SU-DHL-6 (cell line): ENCODE results near the gene VSTM2B.

Experiments used
- H2AFZ ChIP-seq: fragments of 200-600 bp; sonication (generic); 2 replicates; pipeline ENCODE4 v1.6.1; 2014; ENCODE audit warnings: low read depth, mild to moderate bottlenecking, moderate library complexity, mixed read lengths, antibody characterized with exemption, low read length; ENCODE audit not compliant: severe bottlenecking
- H3F3A ChIP-seq: fragments of 200-600 bp; shearing (Covaris generic); 2 replicates; pipeline ENCODE4 v1.6.0; 2016; ENCODE audit warnings: antibody characterized with exemption, mild to moderate bottlenecking; ENCODE audit not compliant: insufficient read depth
- H3K27ac ChIP-seq: fragments of 200-600 bp; sonication (generic); 2 replicates; pipeline ENCODE4 v1.5.1; 2016; ENCODE audit warnings: low read depth, mild to moderate bottlenecking, low read length, moderate library complexity, mixed read lengths
- H3K27me3 ChIP-seq: fragments of 200-600 bp; sonication (generic), shearing (Covaris generic); 2 replicates; pipeline ENCODE4 v1.6.0; 2014; ENCODE audit warnings: mild to moderate bottlenecking, low read length
- H3K36me3 ChIP-seq: fragments of 200-600 bp; sonication (generic); 2 replicates; pipeline ENCODE4 v1.6.1; 2014; ENCODE audit warnings: mild to moderate bottlenecking, low read length, mixed read lengths
- H3K4me2 ChIP-seq: fragments of 300-600, 200-600 bp; shearing (Covaris generic), sonication (generic); 2 replicates; pipeline ENCODE4 v1.6.0; 2014; ENCODE audit warnings: low read length, low read depth, mild to moderate bottlenecking; ENCODE audit not compliant: poor library complexity, severe bottlenecking
- H3K4me3 ChIP-seq: fragments of 200-600 bp; sonication (generic); 2 replicates; pipeline ENCODE4 v1.5.1; 2014; ENCODE audit warnings: antibody characterized with exemption, low read length, mild to moderate bottlenecking, mixed read lengths; ENCODE audit not compliant: insufficient read depth, poor library complexity, severe bottlenecking
- H3K79me2 ChIP-seq: fragments of 200-600 bp; sonication (generic); 2 replicates; pipeline ENCODE4 v1.6.1; 2014; ENCODE audit warnings: mild to moderate bottlenecking, low read length, moderate library complexity; ENCODE audit not compliant: insufficient read depth
- H3K9ac ChIP-seq: fragments of 200-600 bp; sonication (generic); 2 replicates; pipeline ENCODE4 v1.7.0; 2014; ENCODE audit warnings: mild to moderate bottlenecking, low read length
- H3K9me2 ChIP-seq: fragments of 200-600 bp; sonication (generic); replicated peaks from 2 replicates; pipeline ENCODE4 v1.6.1; 2014; ENCODE audit warnings: low read length; ENCODE audit not compliant: insufficient read depth
- H3K9me3 ChIP-seq: fragments of 200-600 bp; sonication (generic); 2 replicates; pipeline ENCODE4 v1.6.1; 2014; ENCODE audit warnings: low read length, mixed read lengths; ENCODE audit not compliant: insufficient read depth
- H4K20me1 ChIP-seq: fragments of 200-600 bp; sonication (generic); 2 replicates; pipeline ENCODE4 v1.6.1; 2014; ENCODE audit warnings: low read depth, mild to moderate bottlenecking, antibody characterized with exemption, low read length, moderate library complexity, mixed read lengths
- EZH2phosphoT487 ChIP-seq: fragments of 200-600 bp; sonication (generic), shearing (Covaris generic); conservative IDR thresholded peaks from 2 replicates; pipeline ENCODE4 v1.6.1; 2018; ENCODE audit warnings: mild to moderate bottlenecking, antibody characterized with exemption, low read length, moderate library complexity, mixed read lengths
- TF ChIP-seq, protein P1 (sequence below): fragments of 200-600 bp; sonication (generic); IDR thresholded peaks from one replicate; pipeline ENCODE4 v1.5.1; 2017; ENCODE audit warnings: antibody characterized with exemption, mild to moderate bottlenecking, low read length, moderate library complexity; ENCODE audit not compliant: insufficient read depth, poor library complexity, severe bottlenecking

The VSTM2B gene

DNA sequence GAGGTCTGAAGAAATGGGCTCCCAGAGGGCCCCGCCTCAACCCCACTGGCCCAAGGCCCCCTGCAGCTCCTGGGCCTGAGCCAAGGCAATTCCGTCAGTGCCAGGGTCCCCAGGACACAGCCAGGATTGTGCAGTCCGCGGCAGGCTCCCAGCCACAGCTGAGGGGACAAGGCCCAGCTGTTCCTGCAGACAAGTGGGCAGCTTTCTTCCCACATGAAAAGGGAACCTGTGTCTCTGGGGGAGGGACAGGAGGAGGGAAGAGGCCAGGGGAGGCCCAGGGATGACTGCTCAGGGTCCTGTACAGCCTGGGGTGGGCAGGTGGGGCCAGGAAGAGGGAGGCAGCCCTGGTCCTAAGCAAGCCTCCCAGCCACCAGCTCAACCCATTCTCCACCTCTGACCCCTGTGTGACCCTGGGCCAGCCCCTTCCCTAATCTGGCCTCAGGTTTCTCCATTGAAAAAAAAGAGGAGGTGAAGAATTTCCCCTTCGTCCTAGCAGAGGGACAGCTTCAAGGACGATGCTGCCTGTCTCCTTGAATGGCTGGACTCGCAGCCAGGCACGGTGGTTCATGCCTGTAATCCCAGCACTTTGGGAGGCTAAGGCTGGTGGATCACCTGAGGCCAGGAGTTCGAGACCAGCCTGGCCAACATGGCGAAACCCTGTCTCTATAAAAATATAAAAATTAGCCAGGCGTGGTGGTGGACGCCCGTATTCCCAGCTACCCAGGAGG is 20.5 kb upstream of the VSTM2B start:
- H3K27me3 ChIP-seq: no peaks in the 10 kb centered on the region
- no peak overlapping the region for H2AFZ ChIP-seq
- no peaks in the 10 kb centered on the region for H3K9me3 ChIP-seq
- no peak overlapping the region for H3K27ac ChIP-seq
- no peaks in the 10 kb centered on the region for H3K79me2 ChIP-seq
- no peaks in the 10 kb centered on the region for H3K9me2 ChIP-seq
- H3K9ac ChIP-seq: no peak overlapping the region
- no peaks in the 10 kb centered on the region for H4K20me1 ChIP-seq
- no peak for TF ChIP-seq EZH2phosphoT487
- TF ChIP-seq, protein P1, sequence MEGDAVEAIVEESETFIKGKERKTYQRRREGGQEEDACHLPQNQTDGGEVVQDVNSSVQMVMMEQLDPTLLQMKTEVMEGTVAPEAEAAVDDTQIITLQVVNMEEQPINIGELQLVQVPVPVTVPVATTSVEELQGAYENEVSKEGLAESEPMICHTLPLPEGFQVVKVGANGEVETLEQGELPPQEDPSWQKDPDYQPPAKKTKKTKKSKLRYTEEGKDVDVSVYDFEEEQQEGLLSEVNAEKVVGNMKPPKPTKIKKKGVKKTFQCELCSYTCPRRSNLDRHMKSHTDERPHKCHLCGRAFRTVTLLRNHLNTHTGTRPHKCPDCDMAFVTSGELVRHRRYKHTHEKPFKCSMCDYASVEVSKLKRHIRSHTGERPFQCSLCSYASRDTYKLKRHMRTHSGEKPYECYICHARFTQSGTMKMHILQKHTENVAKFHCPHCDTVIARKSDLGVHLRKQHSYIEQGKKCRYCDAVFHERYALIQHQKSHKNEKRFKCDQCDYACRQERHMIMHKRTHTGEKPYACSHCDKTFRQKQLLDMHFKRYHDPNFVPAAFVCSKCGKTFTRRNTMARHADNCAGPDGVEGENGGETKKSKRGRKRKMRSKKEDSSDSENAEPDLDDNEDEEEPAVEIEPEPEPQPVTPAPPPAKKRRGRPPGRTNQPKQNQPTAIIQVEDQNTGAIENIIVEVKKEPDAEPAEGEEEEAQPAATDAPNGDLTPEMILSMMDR: no peak
- no peak overlapping the region for H3K4me3 ChIP-seq
- H3F3A ChIP-seq: no peaks in the 10 kb centered on the region
- no peak overlapping the region for H3K4me2 ChIP-seq
- no peaks in the 10 kb centered on the region for H3K36me3 ChIP-seq

DNA sequence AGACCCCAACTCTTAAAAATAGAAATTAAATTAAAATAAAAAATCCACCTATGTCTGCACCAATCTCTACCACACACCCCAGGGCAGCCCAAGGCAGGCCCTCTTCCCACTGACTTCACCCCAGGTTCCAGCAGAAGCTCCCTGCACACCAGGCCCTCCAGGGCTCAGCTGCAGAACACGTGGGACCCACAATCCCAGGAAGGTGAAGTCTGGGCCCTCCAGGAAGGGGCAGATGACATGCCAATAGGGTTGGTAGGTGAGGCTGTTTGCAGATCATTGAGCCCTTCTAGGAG is 19.2 kb upstream of the VSTM2B start:
- no peaks in the 10 kb centered on the region for H3K9me2 ChIP-seq
- no peak overlapping the region for H3K9ac ChIP-seq
- H3K4me2 ChIP-seq: no peak overlapping the region
- no peak overlapping the region for H3K4me3 ChIP-seq
- H3K27me3 ChIP-seq: no peaks in the 10 kb centered on the region
- H3K9me3 ChIP-seq: no peaks in the 10 kb centered on the region
- no peaks in the 10 kb centered on the region for H3F3A ChIP-seq
- no peaks in the 10 kb centered on the region for H4K20me1 ChIP-seq
- no peak overlapping the region for H3K27ac ChIP-seq
- H3K36me3 ChIP-seq: no peaks in the 10 kb centered on the region
- no peak for TF ChIP-seq EZH2phosphoT487
- TF ChIP-seq, protein P1: no peak
- H3K79me2 ChIP-seq: no peaks in the 10 kb centered on the region
- no peak overlapping the region for H2AFZ ChIP-seq

DNA sequence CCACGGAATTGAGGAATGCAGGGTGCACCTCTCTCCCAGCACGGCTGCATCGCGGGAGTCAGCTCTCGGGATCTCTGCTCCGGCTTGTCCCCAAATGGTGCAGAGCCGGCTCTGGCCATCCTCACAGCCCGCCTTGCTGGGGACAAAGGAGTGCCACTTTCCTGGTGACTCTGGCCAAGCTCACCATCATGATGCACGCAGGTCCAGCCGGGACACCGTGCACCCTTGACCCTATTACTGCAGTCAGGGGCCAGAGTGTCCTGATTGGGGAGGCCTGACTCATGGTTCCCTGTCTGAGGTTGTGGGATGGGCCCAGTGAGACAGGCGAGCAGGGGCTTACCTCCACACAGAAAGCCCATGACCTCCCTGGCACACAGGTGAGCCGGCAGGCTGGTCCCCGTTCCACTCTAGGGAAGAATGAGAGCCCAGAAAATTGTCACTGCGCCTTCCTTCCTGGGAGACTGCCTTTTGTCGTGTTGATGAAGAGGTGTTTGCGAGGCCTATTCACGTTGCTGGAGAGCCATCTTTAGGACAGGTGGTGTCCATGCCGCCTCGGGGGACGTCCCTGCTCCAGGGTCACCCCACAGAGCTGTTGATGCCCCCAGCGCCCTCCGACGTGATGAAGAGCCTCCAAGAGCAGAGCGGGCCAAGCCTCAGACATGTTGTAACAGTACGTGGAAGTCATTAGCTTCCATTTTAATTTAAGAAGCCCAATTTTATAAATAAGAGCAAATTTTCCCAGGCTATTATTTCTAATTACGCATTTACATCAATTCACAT is 18.5 kb upstream of the VSTM2B start:
- Histone ChIP-seq H3K27ac (no peak overlapping the region), H3K36me3 (no peaks in the 10 kb centered on the region), H3K4me3 (no peak overlapping the region), H3K9ac (no peak overlapping the region), H3K4me2 (no peak overlapping the region), H2AFZ (no peak overlapping the region), H4K20me1 (no peaks in the 10 kb centered on the region), H3K9me3 (no peaks in the 10 kb centered on the region), H3F3A (no peaks in the 10 kb centered on the region), H3K9me2 (no peaks in the 10 kb centered on the region), H3K79me2 (no peaks in the 10 kb centered on the region), H3K27me3 (no peaks in the 10 kb centered on the region)
- TF ChIP-seq, protein P1: no peak
- TF ChIP-seq EZH2phosphoT487: no peak
